Hindlimb muscle (tissue), 1 donor: Measurements from ENCODE around the gene OR6Q1. TPM values are rescaled to one million over a fixed set of nuclear protein-coding genes. Genes with fewer than 3 reads are reported as not detected.
A peak's percentile ranks its signal among the peaks of the same experiment; 100 is the strongest.

Experiments
- DNase-seq: peaks from one replicate; pipeline ENCODE4 v3.0.0-alpha.2; 2013
- polyA plus RNA-seq: library from polyadenylated mRNA; unstranded; fragments of 120-200 nt; gene quantifications from one replicate; pipeline ENCODE4 v1.2.1, GENCODE V29; 2013; ENCODE audit not compliant: insufficient read length

Gene OR6Q1
- polyA plus RNA-seq, 1 donor, result not detected

DNA sequence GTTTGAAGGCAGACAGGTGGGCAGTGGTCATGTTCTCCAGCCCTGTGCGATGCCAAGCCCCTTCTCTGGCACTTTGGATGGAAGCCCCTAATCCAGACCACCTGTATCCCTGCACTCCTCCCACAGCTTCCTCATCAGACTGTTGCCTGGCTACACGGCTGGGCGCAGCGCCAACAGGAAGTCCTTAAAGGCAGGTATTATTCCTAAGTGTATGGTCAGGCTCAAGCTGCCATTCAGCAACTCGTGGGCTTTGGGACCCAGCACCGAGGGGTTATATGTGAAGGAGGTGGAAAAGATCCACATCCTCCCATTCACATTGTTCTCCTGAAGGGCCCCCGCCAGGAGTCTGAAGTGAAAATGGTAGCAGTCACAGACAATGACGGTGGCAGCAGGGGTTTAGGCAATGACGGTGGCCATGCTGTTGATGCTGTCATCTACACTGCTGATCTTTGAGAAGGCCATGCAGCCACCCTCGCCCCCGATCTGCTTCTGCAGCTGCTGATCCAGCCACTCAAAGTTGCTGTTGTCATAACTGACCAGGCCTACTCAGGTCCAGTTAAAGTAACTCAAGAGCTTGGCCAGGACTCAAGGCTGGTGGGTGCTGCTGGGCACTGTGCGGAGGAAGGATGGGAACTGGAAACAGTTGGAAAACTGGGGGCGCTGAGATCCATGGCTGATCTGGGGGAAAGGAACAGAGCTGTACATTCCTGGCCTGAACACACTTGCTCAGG lies 27.7 kb downstream of the OR6Q1 start:
- no peak for DNase-seq

DNA sequence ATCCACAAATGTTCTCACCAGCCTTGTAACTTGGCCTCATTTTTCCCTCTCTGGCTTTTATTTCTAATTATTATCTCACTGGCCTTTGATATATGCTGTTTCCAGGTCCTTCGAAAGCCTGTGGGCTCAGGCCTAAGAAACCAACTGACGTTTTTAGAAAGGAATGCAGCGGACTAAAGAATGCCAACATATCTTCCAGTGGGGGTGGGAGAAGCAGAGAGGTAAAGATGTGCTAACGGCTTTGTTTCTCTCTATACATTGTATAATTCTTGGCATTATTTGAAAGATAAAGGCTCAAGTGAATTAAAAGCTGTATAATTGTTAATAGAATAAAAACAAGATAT lies 28.2 kb downstream of the OR6Q1 start:
- DNase-seq, result peak; percentile 21

DNA sequence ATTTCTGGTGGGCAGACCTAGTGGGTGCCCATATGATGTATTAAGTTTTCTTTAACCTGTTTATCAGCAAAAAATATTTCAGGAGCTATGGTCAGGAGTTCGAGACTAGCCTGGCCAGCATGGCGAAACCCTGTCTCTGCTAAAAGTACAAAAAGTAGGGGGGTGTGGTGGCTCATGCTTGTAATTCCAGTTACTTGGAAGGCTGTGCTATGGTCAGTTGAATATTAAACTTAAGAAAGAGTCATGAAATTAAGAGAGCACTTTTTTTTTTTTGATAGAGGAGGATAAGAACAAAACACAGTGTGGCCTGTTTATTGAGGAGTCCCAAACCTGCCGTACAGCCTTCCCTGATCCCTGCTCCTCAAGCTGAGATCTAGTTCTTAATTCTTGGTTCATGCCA lies 29.8 kb downstream of the OR6Q1 start:
- DNase-seq, result no peak

DNA sequence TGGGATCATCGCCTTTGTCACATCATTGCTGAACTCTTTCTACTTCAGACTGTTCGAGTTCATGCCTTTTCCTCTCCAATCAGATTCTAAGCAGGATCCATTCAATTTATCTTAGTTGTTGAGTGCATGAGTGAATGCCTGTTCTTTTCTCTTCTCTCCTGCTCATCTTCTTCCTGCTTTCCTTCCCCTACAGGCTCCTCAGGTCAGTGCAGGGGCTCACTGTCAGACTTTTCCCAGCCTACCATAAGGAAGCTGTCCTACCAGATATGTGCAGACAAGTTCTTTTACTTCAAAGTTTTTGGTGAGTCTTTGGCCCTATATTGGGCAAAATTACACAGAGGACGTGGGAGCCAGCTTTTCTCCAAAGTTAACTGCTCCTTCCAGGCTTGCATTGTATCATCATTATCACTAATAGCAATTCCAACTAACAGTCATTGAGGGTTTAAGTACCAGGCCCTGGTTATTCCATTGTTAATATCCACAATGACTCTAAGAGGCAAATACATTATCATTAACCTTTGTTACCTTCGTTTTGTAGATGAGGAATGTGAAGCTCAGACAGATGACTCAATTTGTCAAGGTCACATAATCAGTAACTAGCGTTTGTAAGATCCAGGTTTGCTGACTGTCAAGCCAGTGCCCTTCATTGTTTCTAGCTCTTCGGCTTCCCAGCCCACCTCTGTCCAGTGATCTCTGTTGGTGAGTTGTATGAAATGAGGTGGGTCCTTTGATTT lies 30.4 kb downstream of the OR6Q1 start:
- no peak for DNase-seq

DNA sequence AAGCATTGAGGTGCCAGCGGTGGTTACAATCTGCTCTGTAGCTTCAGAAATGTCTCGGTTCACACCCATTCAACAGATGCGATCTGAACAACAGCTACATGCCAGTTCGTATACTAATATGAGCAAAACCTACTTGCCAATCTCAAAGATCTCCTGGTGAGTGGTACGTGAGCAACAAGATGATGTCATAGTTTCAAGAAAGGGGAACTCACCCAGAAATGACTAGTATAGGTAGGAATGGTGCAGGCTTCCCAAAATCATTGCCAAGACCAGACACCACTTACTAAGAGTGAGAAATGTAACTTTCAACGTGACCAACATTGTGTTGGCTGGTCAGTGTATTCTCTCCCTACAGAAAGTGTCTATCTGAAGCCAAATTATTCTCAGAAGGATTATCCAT lies 31.1 kb downstream of the OR6Q1 start:
- no peak for DNase-seq

DNA sequence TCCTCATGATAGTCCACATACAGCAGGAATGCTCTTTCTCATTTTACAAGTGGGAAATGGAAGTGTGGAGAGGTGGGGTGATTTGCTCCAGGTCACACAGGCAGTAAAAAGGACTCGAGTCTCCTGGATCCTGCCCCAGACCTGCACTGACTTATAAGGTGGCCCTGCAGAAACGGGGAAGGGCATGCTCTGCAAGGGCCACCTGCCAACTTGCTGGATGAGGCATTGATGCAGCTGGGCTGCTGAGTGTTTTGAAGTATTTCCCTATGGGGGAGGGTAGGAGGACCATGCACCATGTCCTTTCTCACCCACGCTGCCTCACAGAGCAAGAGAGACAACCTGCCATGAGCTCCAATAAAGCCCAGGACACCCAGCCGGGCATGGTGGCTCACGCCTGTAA lies 36.9 kb downstream of the OR6Q1 start:
- no peak for DNase-seq

DNA sequence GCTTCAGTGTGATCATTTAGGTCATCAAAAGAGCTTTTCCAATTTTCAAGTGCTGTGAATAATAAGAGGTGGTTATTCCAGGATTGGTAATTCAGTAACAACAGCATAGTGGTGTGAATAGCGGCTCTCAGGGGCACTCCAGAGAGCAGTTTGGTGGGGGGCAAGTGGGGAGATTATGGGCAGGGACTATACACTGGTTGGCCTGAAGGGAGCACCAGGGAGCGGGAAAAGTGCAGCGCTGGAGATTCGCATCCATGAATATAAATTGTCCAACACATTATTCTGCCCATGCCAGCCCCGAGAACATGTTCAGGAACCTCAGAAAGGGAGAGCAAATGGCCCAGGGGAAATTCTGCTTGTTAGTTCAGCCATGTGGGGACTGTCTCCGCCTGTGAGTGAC lies 37.9 kb downstream of the OR6Q1 start:
- no peak for DNase-seq

DNA sequence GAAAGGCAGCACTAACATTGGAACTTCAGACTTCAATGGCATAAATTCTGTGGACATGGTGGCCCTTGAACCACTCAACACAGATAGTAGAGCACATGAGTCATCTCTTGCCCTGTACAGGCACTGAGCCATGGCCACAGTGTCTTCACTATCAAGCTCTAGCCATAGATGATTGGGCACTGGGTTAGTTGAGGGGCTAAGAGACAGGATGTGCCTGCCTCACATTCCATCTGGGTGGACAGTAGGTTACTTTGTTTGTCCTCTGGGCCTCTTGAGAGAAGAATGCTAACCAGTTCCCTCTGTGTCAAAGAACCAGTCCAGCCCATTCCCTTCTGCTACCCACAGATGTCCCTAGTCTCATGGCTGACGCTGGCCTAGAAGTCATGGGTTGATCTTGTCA lies 39.8 kb downstream of the OR6Q1 start:
- no peak for DNase-seq

DNA sequence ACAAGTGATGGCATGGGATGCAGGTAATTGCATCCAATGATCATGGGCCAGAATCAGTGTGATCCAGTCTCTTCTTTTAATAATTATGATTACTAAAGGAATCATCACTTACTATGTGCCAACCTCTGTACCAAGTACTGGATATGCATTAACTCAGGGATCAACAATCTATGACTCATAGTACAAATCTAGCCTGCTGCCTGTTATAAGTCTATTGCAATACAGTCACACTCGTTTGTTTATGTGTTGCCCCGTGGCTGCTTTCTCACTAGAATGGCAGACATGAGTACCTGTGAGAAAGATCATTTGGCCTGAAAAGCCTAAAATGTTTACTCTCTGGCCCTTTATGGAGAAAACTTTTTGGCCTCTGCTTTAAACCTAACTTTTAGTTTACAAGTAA lies 45.0 kb downstream of the OR6Q1 start:
- DNase-seq, result no peak

Other genes starting within 250 kb of the OR6Q1 start
- not detected for gene OR9Q1, start 7.1 kb upstream of the OR6Q1 start, polyA plus RNA-seq
- gene OR9I1, start 94.6 kb downstream of the OR6Q1 start, polyA plus RNA-seq, result not detected
- gene OR9Q2, start 158.1 kb downstream of the OR6Q1 start, polyA plus RNA-seq, result not detected
- not detected for gene OR1S2, start 173.2 kb downstream of the OR6Q1 start, polyA plus RNA-seq
- not detected for gene OR1S1, start 181.8 kb downstream of the OR6Q1 start, polyA plus RNA-seq
- gene OR10Q1, start 198.0 kb downstream of the OR6Q1 start, polyA plus RNA-seq, result not detected
- not detected for gene OR10W1, start 237.3 kb downstream of the OR6Q1 start, polyA plus RNA-seq